SW480 (cell line): ENCODE results near the gene BCAS1.
"Not testable (repeated sequence)": the region's sequence is repeated elsewhere in the genome, so short reads cannot be mapped to it uniquely, and the experiment has no call there.

Experiments
- DNase-seq: peaks from one replicate; pipeline ENCODE4 v3.0.0-alpha.2; 2016; ENCODE audit warnings: low spot score

The BCAS1 gene

DNA sequence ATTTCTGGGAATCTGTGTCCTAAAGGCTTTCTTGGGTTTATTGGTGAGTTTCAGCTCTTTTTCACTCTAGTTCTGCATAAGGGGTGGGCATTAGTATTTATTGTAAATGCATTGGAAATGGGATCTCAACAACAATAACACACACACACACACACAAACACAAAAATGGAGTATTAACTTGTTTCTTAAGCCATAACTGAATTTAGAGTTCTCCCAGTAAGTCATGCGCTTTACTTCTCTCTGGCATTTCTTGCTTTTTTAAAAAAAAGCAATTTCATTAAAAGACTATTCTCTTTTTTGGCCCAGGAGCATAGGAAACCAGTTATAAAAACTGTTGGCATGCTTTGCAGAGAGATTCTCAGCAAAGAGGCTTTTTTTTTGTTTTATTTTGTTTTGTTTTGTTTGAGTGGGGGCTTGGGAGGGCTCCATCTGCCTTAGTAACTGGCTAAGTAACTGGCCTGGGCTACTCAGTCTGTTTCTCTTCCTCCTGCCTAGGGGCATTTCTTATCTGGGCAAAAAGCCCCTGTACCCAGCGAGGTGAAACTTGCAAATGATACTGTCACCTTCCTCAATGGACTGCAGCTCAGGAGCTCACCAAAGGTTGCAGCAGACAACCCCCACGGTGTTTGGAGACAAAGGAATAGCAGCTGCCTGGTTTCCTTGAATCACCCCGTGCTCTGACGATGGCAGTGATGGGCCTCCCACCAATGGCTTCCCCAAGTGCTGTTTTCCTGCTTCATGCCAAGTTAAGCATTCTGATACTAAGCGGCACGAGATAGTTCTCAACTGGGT lies 128.5 kb downstream of the BCAS1 start:
- DNase-seq, result no peak

DNA sequence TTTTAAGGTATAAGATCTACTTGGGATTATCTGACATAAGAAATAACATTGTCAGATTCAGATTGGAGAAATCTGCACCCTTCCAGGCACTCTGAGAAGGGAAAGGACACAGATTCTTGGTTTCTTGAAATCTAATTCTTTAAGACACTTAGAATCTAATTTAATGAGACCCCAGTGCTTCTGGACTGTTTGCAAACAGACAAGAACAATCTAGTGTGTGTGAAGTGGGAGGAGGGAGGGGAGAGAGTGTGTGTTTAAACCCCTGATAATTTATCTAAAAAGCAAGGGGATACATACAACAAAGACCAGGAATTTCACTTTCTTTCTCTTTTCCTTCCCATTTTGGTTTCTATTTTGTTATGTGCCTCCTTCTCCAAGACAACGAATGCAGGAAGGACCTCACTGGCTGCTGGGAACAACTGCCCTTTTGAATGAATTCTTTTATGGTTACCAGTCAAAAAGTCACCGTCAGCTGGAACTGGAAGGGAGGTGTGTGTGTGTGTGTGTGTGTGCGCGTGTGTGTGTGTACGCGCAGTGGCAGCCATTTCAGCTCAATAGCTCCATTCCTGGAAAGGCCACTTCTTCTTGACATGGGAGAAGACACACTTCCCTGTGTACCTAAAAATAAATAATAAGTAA lies 129.4 kb downstream of the BCAS1 start:
- no peak for DNase-seq

DNA sequence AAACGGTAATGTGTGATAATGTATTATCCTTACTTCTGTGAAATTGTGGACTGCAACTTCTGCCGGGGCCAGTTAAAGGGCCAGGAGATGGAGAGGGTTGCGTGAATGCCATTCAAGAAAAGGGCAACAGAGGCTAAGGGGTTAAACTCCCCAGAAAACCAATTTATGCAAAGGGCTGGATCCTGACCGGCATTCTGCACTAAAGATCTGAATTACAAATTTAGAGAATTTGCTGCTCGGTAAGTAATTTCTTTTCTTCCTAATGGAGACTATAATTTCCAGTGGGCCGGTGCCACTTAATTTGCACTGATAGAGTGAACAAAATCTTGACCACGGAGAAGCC lies 130.1 kb downstream of the BCAS1 start:
- DNase-seq, result no peak

- peak; percentile 94 for DNase-seq
These were observed 130.6 kb downstream of the BCAS1 start for GRCh38 chr20:53939572-53940359.

DNA sequence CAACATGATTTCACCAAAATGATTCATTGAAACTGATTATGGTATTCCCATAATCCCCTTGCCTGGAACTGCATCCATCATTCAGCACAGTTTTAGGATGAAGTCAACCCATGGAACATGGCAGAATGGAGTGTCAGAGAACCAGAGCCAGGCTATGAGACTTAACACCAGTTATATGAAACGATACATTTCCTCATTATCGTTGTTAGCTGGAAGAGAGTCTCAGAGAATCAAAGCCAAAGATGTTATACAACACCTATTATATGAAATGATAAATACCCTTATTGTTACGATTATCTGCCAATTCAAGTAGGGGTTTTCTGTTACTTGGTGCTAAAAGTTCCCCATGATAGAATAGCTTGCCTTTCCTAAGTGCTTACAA lies 131.2 kb downstream of the BCAS1 start:
- DNase-seq, result no peak

GRCh38 chr20:53938739-53939138 lies 131.7 kb downstream of the BCAS1 start:
- no peak for DNase-seq

GRCh38 chr20:53937929-53938367 lies 132.4 kb downstream of the BCAS1 start:
- DNase-seq, result no peak

- DNase-seq, result no peak
These were observed 133.1 kb downstream of the BCAS1 start for GRCh38 chr20:53937339-53937741.

- no peak for DNase-seq
These were observed 134.9 kb downstream of the BCAS1 start for GRCh38 chr20:53935344-53936084.

- no peak for DNase-seq
These were observed 135.7 kb downstream of the BCAS1 start for GRCh38 chr20:53934421-53935343.

DNA sequence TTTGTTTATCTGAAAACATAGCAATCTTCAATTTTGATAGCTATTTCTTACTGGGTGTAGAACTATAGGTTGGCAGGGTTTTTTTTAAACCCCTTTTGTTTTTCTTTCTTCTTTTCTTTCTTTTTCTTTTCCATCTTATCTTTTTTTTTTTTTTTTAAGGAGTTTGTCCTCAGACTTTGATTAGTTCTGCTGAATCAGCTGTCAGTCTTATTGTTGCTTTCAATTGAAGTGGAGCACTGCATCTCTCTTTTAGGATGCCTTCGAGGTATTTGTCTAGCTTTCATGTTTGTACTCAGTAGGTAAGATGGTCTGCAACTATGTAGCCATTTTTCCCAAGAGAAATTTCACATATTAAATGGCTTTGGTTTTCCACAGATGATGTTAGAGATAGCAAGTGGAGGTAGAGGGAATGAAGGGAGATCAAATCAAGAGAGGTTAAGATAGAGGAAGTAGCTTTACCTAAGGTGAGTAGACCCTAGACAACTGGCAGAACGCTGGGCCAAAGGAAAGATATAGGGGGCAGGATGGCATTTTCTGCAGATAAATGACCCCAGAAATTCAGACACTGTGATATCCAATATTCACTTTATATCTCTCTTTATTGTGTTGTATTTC lies 137.1 kb downstream of the BCAS1 start:
- no peak for DNase-seq

- not testable (repeated sequence) for DNase-seq
These were observed 137.7 kb downstream of the BCAS1 start for GRCh38 chr20:53932655-53933192.

GRCh38 chr20:53931597-53931996 lies 138.8 kb downstream of the BCAS1 start:
- no peak for DNase-seq

- DNase-seq, result peak; percentile 52
These were observed 139.5 kb downstream of the BCAS1 start for GRCh38 chr20:53930651-53931504.

DNA sequence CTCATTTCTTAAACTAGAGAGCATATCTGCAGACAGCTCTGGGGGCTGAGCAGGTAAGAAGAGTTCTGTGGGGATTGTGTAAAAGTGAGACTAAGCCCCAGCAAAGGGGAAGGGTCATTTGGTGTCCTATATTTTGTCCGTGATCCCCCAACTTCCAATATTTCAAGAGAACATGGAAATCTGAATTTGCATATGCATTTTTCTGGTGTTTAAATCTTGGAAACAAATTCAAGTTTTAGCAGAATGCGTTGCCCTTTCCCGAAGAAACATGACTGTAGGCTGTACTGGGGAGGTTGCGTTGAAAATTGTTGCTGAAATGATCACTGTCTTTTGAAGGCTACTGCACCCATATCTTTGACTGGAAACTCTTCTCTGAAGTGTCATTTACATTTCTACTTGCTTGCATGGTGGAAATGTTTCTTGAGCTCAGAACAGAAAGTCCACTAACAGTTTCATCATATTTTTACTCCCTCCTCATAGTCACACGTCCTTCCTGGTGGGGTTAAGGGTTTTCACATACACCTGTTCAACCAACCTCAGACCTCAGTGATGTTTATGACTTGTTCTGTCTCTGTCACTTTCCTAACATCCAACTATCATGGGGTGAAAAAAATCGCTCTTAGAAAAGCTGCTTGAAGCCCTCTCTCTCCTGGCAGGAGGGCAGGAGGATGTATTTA lies 140.3 kb downstream of the BCAS1 start:
- DNase-seq, result no peak

DNA sequence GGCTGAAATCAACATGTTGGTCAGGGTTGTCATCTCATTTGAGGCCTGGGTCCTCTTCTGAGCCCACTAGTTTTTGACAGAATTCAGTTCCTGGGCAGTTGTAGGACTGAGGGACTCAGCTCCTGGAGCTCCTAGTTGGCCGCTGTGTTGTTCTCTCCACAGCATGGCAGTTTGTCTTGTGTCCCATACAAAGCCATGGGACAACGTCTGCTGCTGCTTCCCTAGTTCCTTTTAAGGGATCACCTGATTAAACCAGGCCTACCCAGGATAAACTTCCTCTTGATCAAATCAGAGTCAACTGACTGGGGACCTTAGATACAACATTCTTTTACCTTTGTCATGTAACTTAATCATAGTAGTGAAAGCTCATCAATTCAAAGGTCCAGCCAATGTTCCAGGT lies 141.0 kb downstream of the BCAS1 start:
- DNase-seq, result no peak

DNA sequence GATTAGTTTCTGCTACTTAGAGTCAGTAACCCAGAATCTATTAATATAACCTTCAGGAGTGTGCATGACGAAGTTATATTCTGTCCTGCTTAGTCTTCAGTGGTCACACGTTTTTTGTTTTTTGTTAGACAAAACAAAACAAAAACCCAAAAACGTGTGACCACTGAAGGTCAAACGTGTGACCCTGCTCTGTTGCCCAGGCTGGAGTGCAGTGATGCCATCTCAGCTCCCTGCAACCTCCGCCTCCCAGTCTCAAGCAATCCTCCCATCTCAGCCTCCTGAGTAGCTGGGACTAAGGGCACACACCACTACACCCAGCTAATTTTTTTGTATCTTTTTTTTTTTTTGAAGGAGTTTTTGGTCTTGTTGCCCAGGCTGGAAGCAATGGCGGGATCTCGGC lies 142.4 kb downstream of the BCAS1 start:
- DNase-seq, result no peak

- DNase-seq, result peak; percentile 98
These were observed 143.9 kb downstream of the BCAS1 start for GRCh38 chr20:53926428-53927028.
